Vagina (tissue), 2 donors: ENCODE results near the gene DKK2.

ENCODE experiments used
- POLR2AphosphoS5 ChIP-seq, 2 donors: sonication (generic); formaldehyde crosslinking; IDR thresholded peaks; one replicate each; pipeline ENCODE4 v1.9.0; 2017; ENCODE audit warnings: antibody characterized with exemption in 2 of 2, mild to moderate bottlenecking in 2 of 2, low read depth in 1 of 2; ENCODE audit not compliant: insufficient read depth in 1 of 2
- TF ChIP-seq, protein P1 (sequence below), 3 experiments: fragments of 450-650 bp in 2 of 3; fragments of 200-600 bp in 1 of 3; sonication (generic) in 1 of 3; IDR thresholded peaks; one replicate each; pipeline ENCODE4 v1.5.1; 2017 to 2019; ENCODE audit warnings: antibody characterized with exemption in 3 of 3, mild to moderate bottlenecking in 2 of 3, moderate library complexity in 2 of 3

DNA sequence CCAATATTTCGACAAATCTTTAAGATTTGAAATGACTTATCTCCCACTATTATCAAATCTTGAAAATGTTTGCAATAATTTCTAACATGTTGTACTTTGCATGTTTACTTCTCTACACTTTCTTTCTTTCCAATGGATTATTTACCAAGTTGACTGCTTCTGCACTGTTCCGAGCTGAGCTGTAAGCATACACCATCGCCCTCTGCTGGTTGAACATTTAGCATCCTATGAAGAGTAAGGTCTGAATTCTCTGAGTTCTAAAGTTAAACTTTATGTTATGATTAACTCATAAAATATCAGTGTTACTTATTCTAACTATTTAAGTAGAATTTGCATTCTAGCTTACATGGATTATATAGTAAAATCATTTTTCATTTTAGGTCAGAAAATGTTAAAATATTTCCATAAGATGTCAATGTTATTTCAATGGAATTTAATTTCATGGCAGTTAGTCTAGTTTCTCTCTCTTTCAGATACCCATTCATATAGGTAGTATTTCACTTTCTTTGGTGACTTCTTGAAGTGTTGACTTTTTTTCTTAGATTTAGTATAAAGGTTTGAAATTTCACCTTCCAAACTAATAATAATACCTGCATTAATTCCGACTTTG lies 137.4 kb downstream of the DKK2 start:
- no peak for TF ChIP-seq POLR2AphosphoS5 (IDR thresholded peaks at IDR 0.05; ENCODE audit: insufficient read depth in 1 of 2, low read depth in 1 of 2)
- TF ChIP-seq, protein P1, sequence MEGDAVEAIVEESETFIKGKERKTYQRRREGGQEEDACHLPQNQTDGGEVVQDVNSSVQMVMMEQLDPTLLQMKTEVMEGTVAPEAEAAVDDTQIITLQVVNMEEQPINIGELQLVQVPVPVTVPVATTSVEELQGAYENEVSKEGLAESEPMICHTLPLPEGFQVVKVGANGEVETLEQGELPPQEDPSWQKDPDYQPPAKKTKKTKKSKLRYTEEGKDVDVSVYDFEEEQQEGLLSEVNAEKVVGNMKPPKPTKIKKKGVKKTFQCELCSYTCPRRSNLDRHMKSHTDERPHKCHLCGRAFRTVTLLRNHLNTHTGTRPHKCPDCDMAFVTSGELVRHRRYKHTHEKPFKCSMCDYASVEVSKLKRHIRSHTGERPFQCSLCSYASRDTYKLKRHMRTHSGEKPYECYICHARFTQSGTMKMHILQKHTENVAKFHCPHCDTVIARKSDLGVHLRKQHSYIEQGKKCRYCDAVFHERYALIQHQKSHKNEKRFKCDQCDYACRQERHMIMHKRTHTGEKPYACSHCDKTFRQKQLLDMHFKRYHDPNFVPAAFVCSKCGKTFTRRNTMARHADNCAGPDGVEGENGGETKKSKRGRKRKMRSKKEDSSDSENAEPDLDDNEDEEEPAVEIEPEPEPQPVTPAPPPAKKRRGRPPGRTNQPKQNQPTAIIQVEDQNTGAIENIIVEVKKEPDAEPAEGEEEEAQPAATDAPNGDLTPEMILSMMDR (IDR thresholded peaks at IDR 0.05) = peak in 2 of 3 experiments; percentile 29 to 43
